HG02678 (cell line): Measurements from ENCODE around the gene MYO1B.

Experiments used
- ATAC-seq: cut with Tn5 transposase; IDR thresholded peaks from one replicate; pipeline ENCODE4 v1.9.1; 2021; ENCODE audit warnings: mild to moderate bottlenecking, moderate library complexity; ENCODE audit not compliant: unreplicated experiment

Gene MYO1B

GRCh38 chr2:191319186-191319585, 74.0 kb downstream of the MYO1B start:
- no peak for ATAC-seq

- ATAC-seq = no peak
These were observed 75.7 kb downstream of the MYO1B start for GRCh38 chr2:191320881-191321280.

DNA sequence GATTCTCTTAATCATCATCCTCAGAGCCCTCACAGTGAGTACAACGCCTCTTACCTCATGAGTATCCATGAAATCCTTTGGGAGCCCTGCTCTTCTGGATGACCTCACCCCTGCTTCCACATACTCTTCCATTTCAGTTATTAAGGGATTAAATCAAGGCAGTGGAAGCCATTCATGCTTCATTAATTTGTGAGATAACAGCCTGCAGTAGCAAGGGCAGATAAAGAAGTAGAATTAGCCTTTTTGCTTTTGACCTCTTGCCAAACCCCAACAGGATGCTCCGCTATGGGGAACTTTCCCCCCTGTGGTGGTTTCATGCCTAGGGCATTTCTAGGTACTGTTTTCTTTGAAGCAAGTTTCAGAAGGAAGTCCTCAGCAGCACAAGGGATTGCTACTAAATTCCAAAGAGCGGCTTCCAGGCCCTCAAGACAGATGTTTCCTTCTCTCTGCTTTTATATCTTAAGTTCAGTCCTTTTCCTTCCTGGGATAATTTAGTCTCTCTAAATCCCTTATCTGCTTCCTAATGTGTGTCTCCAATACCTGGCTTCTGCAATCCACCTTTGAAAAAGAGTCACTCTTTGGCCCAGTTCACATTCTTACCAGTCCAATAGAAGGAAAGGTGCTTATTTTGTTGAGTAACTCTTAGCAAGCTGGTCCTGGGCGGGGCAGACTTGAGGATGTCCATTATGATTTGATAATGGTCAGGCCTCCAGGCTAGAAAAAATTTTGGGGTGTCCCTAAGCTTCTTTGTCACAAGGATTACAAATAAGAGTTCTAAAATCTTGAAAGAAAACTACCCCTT, 76.9 kb downstream of the MYO1B start:
- peak; percentile 94 for ATAC-seq

DNA sequence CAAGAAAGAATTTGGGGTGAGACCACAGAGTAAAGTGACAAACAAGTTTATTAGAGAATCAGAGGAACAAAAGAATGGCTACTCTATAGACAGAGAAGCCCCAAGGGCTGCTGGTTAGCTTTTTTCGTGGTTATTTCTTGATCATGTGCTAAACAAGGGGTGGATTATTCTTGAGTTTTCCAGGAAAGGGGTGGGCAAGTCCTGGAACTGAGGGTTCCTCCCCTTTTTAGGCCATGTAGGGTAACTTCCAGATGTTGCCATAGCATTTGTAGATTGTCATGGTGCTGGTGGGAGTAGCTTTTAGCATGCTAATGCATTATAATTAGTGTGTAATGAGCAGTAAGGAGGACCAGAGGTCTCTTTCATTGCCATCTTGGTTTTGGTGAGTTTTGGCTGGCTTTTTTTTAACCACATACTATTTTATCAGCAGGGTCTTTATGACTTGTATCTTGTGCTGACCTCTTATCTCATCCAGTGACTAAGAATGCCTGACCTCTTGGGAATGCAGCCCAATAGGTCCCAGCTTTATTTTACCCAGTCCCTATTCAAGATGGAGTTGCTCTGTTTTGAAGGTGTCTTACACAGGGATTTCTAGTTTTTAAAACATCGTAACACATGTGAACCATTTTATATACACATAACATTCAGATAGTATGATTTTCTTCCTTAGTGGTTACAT, 77.8 kb downstream of the MYO1B start:
- no peak for ATAC-seq

- ATAC-seq = no peak
These were observed 80.6 kb downstream of the MYO1B start for GRCh38 chr2:191325651-191326365.

DNA sequence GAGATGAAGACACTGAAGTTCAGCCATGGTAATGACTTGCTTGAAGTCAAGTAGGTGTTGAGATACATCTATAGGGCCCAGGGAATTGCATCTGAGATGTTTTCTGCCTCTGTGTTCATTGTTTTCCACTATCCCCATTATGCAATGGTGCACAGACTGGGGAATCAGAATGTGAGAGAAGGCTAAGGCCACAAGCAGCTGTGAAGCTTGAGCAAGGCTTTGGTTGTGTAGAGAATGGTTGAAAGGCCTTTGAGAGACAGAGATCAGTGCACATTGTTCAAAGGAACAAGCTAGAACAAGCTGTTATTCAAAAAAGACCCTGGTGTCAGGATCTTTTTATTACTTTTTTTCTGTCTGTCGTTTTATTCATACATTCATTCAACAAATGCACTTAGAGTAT, 82.3 kb downstream of the MYO1B start:
- no peak for ATAC-seq

- ATAC-seq = no peak
These were observed 83.1 kb downstream of the MYO1B start for GRCh38 chr2:191328150-191328809.

GRCh38 chr2:191329841-191330240, 84.6 kb downstream of the MYO1B start:
- ATAC-seq = no peak

DNA sequence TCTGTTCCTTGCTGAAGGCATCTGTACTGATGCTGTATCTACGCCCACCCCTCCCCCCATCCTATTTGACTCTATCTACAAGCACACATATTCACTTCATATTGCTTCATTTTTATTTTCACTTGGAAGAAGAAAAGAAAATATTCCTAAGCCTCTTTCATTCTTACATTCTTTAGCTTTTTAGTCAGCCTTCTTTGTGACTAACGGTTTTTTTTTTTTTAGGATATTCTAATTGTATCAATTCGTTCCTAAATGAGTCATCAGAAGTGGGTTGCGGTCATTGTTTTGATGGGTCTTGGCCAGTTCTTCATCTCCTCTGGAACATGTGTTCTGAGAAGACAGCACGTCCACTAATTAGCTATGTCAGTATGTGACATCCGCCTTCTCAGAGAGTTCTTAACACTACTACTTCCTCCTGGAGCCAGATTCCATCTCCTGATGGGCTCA, 88.7 kb downstream of the MYO1B start:
- ATAC-seq = no peak

GRCh38 chr2:191335875-191336464, 90.8 kb downstream of the MYO1B start:
- ATAC-seq = no peak

DNA sequence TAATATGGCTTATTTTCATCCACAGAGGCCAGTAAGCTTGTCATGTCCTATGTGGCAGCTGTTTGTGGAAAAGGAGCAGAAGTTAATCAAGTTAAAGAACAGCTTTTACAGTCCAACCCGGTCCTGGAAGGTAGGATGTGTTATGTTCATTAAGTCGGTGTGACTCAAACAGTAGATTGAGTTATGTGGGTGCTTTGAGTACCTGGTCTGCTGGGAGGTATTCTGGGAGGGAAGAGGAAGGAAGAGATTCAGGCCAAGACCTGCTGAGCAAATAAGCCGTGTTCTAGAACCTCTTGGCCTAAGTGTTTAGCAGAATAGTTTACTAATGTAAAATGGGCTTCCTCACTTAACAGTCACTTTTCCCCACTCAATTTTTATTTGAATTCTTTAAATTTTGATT, 96.2 kb downstream of the MYO1B start:
- no peak for ATAC-seq

DNA sequence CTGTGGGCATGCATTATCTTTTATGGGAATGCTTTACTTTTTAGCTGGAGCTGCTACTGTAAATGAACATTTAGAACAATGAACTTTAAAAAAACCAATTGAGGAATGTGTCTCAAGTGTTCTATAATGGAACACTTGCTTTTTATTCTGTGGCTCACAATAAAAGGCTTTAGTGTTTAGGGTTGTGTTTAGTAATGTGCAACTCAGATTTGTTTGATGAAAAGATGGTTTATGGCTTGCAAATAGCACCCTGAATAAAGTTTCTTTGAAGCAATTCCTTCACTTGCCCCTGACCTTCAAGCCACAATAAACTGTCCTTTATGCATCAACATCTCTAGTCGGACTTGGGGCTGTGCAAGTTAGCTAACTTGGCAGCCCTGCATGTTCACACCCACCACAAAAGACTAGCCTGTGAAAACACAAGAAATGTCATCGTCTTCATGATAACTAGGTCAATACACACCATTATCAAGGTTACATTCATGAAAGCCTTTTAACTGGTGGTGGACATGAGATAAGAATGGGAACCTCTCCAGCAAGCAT, 98.7 kb downstream of the MYO1B start:
- no peak for ATAC-seq

GRCh38 chr2:191345788-191346187, 100.6 kb downstream of the MYO1B start:
- no peak for ATAC-seq

DNA sequence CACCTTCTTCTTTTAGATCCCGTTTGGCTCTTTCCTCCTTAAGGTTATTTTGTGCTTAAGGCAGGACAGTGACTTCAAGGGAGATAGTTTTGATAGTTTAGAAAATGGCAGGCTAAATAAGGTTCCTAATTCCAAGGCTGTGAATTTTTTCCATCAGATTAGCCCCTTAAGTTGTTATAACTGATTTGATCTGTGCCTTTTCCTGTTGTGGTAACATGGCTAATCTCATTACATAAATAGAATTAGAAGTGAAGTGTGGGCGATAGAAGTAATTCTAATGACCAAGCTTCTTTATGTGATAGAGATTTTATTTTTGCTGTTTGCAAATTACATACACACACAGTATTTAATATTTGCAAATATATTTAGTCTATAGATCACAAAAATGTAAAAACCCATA, 102.0 kb downstream of the MYO1B start:
- no peak for ATAC-seq

DNA sequence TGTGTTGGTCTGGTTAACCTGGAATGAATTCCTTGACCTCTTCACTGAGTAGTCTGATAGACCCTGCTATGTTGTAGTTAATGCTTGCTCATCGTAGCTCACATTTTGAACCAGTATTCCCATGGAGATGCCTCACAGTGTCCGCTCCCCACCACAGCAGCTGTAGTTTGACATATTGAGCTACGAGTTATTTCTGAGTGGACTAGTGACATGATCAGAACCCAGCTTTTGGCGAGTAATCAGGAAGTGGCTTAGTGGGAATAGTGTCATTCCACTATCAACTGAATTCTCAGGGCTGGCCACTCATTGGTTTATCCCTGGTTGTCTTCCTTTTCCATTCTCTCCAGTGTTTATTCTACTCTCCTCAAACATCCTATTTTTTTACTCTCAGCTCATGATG, 102.7 kb downstream of the MYO1B start:
- no peak for ATAC-seq

GRCh38 chr2:191349990-191350389, 104.8 kb downstream of the MYO1B start:
- ATAC-seq = no peak

GRCh38 chr2:191350826-191351225, 105.6 kb downstream of the MYO1B start:
- no peak for ATAC-seq

DNA sequence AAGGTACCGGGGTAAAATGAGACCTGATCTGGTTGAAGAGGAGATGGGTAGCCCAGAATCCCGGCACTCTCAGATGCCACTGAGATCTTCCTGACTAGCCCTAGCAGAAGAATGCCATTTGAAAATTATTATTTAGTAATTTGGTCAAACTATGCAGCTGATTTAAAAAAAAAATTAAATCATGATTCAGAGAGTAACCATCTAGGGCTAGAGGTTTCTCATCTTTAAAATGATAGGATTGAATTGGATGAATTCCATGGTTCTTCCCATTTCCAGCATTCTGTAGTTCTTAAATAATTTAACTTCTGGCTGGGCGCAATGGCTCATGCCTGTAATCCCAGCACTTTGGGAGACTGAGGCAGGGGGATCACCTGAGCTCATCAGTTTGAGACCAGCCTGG, 106.1 kb downstream of the MYO1B start:
- ATAC-seq = no peak

DNA sequence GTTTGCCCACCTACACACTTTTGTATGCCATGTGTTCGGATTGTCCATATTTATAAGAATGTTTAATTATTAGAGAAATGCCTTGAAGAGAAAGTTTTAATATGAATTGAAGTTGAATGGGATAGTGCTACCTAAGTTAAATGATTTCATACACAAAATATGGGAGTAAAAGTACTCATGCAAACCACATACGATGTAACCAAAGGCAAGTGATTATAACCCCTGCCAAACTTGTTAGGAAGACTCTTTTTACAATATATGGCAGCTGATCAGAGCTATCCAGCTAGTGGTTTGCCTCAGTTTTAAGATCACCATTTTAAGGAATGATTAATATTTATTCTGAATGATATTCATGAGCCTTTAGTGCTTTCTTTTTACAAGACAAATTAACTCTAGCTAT, 106.7 kb downstream of the MYO1B start:
- ATAC-seq = no peak

- ATAC-seq = no peak
These were observed 107.3 kb downstream of the MYO1B start for GRCh38 chr2:191352536-191352935.
